GM12878 (cell line): ENCODE results near the gene NFAM1. TPM values are rescaled to one million over a fixed set of nuclear protein-coding genes. Genes with fewer than 3 reads are reported as not detected.

Experiments used
- ATAC-seq: fragments of 200-7000 bp; cut with Tn5 transposase; 3 replicates; pipeline ENCODE4 v1.9.1; 2020; ENCODE audit warnings: mild to moderate bottlenecking, moderate library complexity
- BruUV-seq: library from RNA; stranded (reverse); fragments of 400-500 nt; replicated peaks from 2 replicates; lab custom pipeline; 2021; lab: Mats Ljungman, UMichigan
- CTCF ChIA-PET: fragments of 300-600 bp; sonication (Branson Sonifier 250); formaldehyde crosslinking; extraction: SDS; loops from one replicate; lab custom pipeline; 2021; ENCODE audit warnings: inconsistent platforms; lab: Yijun Ruan, JAX
- POLR2A ChIA-PET: fragments of 350-600 bp; formaldehyde crosslinking; extraction: SDS; loops from one replicate; lab custom pipeline; 2021; ENCODE audit warnings: inconsistent platforms; lab: Charles Lee
- RAD21 ChIA-PET: fragments of 300-600 bp; sonication (Branson Sonifier 250); formaldehyde crosslinking; loops from one replicate; lab custom pipeline; 2023; ENCODE audit warnings: antibody characterized with exemption; ENCODE audit not compliant: unreplicated experiment; lab: Charles Lee
- SMC1A ChIA-PET: fragments of 300-600 bp; sonication (Branson Sonifier 250); formaldehyde crosslinking; loops from one replicate; lab custom pipeline; 2023; ENCODE audit not compliant: unreplicated experiment, uncharacterized antibody; lab: Charles Lee
- DNase-seq: peaks from one replicate; pipeline ENCODE4 v3.0.0-alpha.2; 2011; ENCODE audit warnings: low read depth, low spot score
- FAIRE-seq: peaks from 3 replicates; lab custom pipeline; 2011; peaks lifted over from hg19 to GRCh38; lab: Jason Lieb, UNC
- H2AFZ ChIP-seq: 2 replicates; pipeline ENCODE4 v1.6.0; 2011; ENCODE audit warnings: low read depth, low read length, control low read depth; ENCODE audit not compliant: control insufficient read depth
- H3K27ac ChIP-seq: 2 replicates; pipeline ENCODE4 v1.5.1; 2011; ENCODE audit warnings: control low read depth; ENCODE audit not compliant: control insufficient read depth, insufficient read depth
- H3K27me3 ChIP-seq, 2 experiments: replicated peaks in 1 of 2; 2 replicates each; pipeline versions ENCODE4 v1.6.0 to v1.6.1; 2011; ENCODE audit warnings: low read length in 1 of 2; ENCODE audit not compliant: control insufficient read depth in 2 of 2, insufficient read depth in 2 of 2
- H3K36me3 ChIP-seq, 2 experiments: 2 replicates each; pipeline ENCODE4 v1.5.1; 2011; ENCODE audit warnings: low read length in 1 of 2; ENCODE audit not compliant: control insufficient read depth in 2 of 2, insufficient read depth in 2 of 2
- H3K4me1 ChIP-seq: 2 replicates; pipeline ENCODE4 v1.6.1; 2011; ENCODE audit warnings: mild to moderate bottlenecking, low read length, moderate library complexity, mixed read lengths; ENCODE audit not compliant: control insufficient read depth, insufficient read depth
- H3K4me2 ChIP-seq: 2 replicates; pipeline ENCODE4 v1.6.0; 2011; ENCODE audit warnings: control low read depth; ENCODE audit not compliant: control insufficient read depth, insufficient read depth
- H3K4me3 ChIP-seq: fragments of 200-600 bp; sonication (generic); 2 replicates; pipeline ENCODE4 v1.5.1; 2016
- H3K79me2 ChIP-seq: 2 replicates; pipeline ENCODE4 v1.6.0; 2011; ENCODE audit warnings: low read length; ENCODE audit not compliant: control insufficient read depth, insufficient read depth
- H3K9ac ChIP-seq: 2 replicates; pipeline ENCODE4 v1.8.0; 2011; ENCODE audit warnings: low read length, control low read depth, mixed read lengths; ENCODE audit not compliant: control insufficient read depth, insufficient read depth
- H3K9me3 ChIP-seq: replicated peaks from 3 replicates; pipeline ENCODE4 v1.5.1; 2011; ENCODE audit warnings: mild to moderate bottlenecking, low read length; ENCODE audit not compliant: control insufficient read depth, insufficient read depth
- H4K20me1 ChIP-seq: 2 replicates; pipeline ENCODE4 v1.6.0; 2011; ENCODE audit not compliant: control insufficient read depth, insufficient read depth
- BACH1 ChIP-seq: fragments of 450-650 bp; IDR thresholded peaks from 2 replicates; pipeline ENCODE4 v1.6.1; 2017; ENCODE audit warnings: mild to moderate bottlenecking, borderline replicate concordance
- BMI1 ChIP-seq: fragments of 450-650 bp; IDR thresholded peaks from 2 replicates; pipeline ENCODE4 v1.6.1; 2016; ENCODE audit warnings: mild to moderate bottlenecking, moderate library complexity, borderline replicate concordance
- BRCA1 ChIP-seq: IDR thresholded peaks from 2 replicates; pipeline ENCODE4 v1.6.1; 2011; ENCODE audit warnings: low read depth, low read length, improper control_type of control experiment
- CHD2 ChIP-seq: IDR thresholded peaks from 2 replicates; pipeline ENCODE4 v1.6.1; 2011; ENCODE audit warnings: low read depth, low read length, improper control_type of control experiment, borderline replicate concordance
- EGR1 ChIP-seq, 2 experiments: IDR thresholded peaks; 1 replicate in 1 of 2; 2 replicates in 1 of 2; pipeline ENCODE4 v1.6.1; 2011 to 2012; ENCODE audit warnings: low read depth in 2 of 2, low read length in 2 of 2, borderline replicate concordance in 1 of 2, mild to moderate bottlenecking in 1 of 2, moderate library complexity in 1 of 2
- HCFC1 ChIP-seq: fragments of 150-350 bp; IDR thresholded peaks from 2 replicates; pipeline ENCODE4 v1.6.1; 2014; ENCODE audit warnings: low read length
- HDAC6 ChIP-seq: fragments of 200-600 bp; sonication (generic); IDR thresholded peaks from one replicate; pipeline ENCODE4 v1.8.0; 2017; ENCODE audit warnings: antibody characterized with exemption; ENCODE audit not compliant: unreplicated experiment
- JUNB ChIP-seq: IDR thresholded peaks from 2 replicates; pipeline ENCODE4 v1.6.1; 2016; ENCODE audit warnings: antibody characterized with exemption, mild to moderate bottlenecking
- NBN ChIP-seq: fragments of 450-650 bp; IDR thresholded peaks from 2 replicates; pipeline ENCODE4 v1.6.1; 2016
- PAX5 ChIP-seq: IDR thresholded peaks from 2 replicates; pipeline ENCODE4 v1.6.1; 2011; ENCODE audit warnings: low read depth, low read length, borderline replicate concordance
- PRDM15 ChIP-seq: fragments of 450-650 bp; formaldehyde crosslinking; IDR thresholded peaks from 2 replicates; pipeline ENCODE4 v1.4.0; 2020; ENCODE audit warnings: mild to moderate bottlenecking, moderate library complexity
- RAD21 ChIP-seq: IDR thresholded peaks from 2 replicates; pipeline ENCODE4 v1.6.1; 2011; ENCODE audit warnings: mild to moderate bottlenecking, low read depth, low read length, moderate library complexity; ENCODE audit not compliant: insufficient read depth
- RBBP5 ChIP-seq: fragments of 200-600 bp; sonication (generic); conservative IDR thresholded peaks from 2 replicates; pipeline ENCODE4 v1.6.1; 2016
- SIN3A ChIP-seq: IDR thresholded peaks from 2 replicates; pipeline ENCODE4 v1.6.1; 2012; ENCODE audit warnings: low read depth, low read length, improper control_type of control experiment
- SRF ChIP-seq, 2 experiments: IDR thresholded peaks; 2 replicates each; pipeline ENCODE4 v1.6.1; 2011; ENCODE audit warnings: low read depth in 2 of 2, low read length in 2 of 2, mild to moderate bottlenecking in 1 of 2, moderate library complexity in 1 of 2
- TARDBP ChIP-seq: IDR thresholded peaks from 2 replicates; pipeline ENCODE4 v1.6.1; 2016; ENCODE audit warnings: borderline replicate concordance
- TBL1XR1 ChIP-seq: IDR thresholded peaks from 2 replicates; pipeline ENCODE4 v1.6.1; 2012; ENCODE audit warnings: low read depth, low read length, improper control_type of control experiment
- TCF12 ChIP-seq: IDR thresholded peaks from 2 replicates; pipeline ENCODE4 v1.6.1; 2011; ENCODE audit warnings: low read depth, mild to moderate bottlenecking, low read length
- TCF3 ChIP-seq: IDR thresholded peaks from 2 replicates; pipeline ENCODE4 v1.6.1; 2012; ENCODE audit warnings: low read depth, mild to moderate bottlenecking, low read length, borderline replicate concordance; ENCODE audit not compliant: insufficient read depth
- ZSCAN29 ChIP-seq: fragments of 450-650 bp; IDR thresholded peaks from 2 replicates; pipeline ENCODE4 v1.6.1; 2017; ENCODE audit warnings: mild to moderate bottlenecking, moderate library complexity
- WGBS: methylation state at CpG from one replicate; pipeline ENCODE4 v1.1.6; 2016; ENCODE audit warnings: low lambda C conversion rate; ENCODE audit not compliant: insufficient replicate concordance, insufficient coverage; ENCODE audit errors: missing lambda C conversion rate; 5-methylcytosine and 5-hydroxymethylcytosine counted together
- in situ Hi-C: fragments of 300-500 bp; cut with MboI; formaldehyde crosslinking; loops from 9 replicates; pipeline ENCODE4 v1.14.3; 2018; ENCODE audit warnings: mixed read lengths
- intact Hi-C: fragments of 100-400 bp; cut with micrococcal nuclease; formaldehyde crosslinking; loops from one replicate; pipeline ENCODE4 v1.14.2; 2022; ENCODE audit not compliant: unreplicated experiment
- polyA plus RNA-seq, 11 experiments: library from polyadenylated mRNA; depleted of rRNA in 4 of 11; unstranded in 6 of 11; stranded (reverse) in 5 of 11; fragments of >200 nt; fragmentation: Nextera tagmentation in 4 of 11; fragmentation: Illumina TruSeq in 1 of 11; extraction: Ambion mirVana in 4 of 11; extraction: Trizol in 1 of 11; gene quantifications; 1 replicate in 1 of 11; 2 replicates in 10 of 11; pipeline versions ENCODE4 v1.2.1 to v1.2.3, GENCODE V29; 2011 to 2016; ENCODE audit warnings: inconsistent platforms in 2 of 11, missing spikeins in 2 of 11, low read depth in 1 of 11
- total RNA-seq, 4 experiments: library from RNA; depleted of rRNA in 3 of 4; stranded (reverse); fragments of >200 nt in 3 of 4; fragmentation: Illumina TruSeq in 1 of 4; extraction: Trizol in 1 of 4; gene quantifications; 2 replicates each; pipeline versions ENCODE4 v1.2.1 to v1.2.3, GENCODE V29; 2013 to 2021

NFAM1 gene
- total and polyA plus RNA-seq, 10 of the 15 experiments (the other 5 are each of a cell fraction or from before 2014, with no cell fraction given), result 0.13 to 1.3 (median 0.24) TPM; not detected in 3

GRCh38 chr22:42468841-42469240, 36.6 kb upstream of the NFAM1 start:
- H3K27ac ChIP-seq, result no peak overlapping the region
- no peaks in the 10 kb centered on the region for H3K79me2 ChIP-seq
- ChIA-PET POLR2A (no interaction called here), CTCF (no interaction called here), RAD21 (no interaction called here), SMC1A (no interaction called here)
- ATAC-seq (no peak), DNase-seq (no peak), FAIRE-seq (no peak)
- no peaks in the 10 kb centered on the region for H4K20me1 ChIP-seq
- no peaks in the 10 kb centered on the region for H3K4me1 ChIP-seq
- in situ Hi-C loops (no loop called here), intact Hi-C loops (no loop called here)
- 0 out of 4 replicates have a peak, but pooled peaks cover 1 to 4% of the 10 kb centered on the region in 2 experiments for H3K27me3 ChIP-seq
- H3K9ac ChIP-seq, result no peak overlapping the region
- TF ChIP-seq HCFC1 (no peak), PRDM15 (CRISPR knock-in tag) (no peak), JUNB (no peak), BACH1 (no peak), NBN (no peak), HDAC6 (no peak), BMI1 (no peak), EGR1 (IDR thresholded peaks at IDR 0.05; ENCODE audit: borderline replicate concordance in 1 of 2, low read depth in 2 of 2, low read length in 2 of 2) (no peak), TCF3 (no peak), CHD2 (no peak), TCF12 (no peak), RBBP5 (no peak), SIN3A (no peak), SRF (IDR thresholded peaks at IDR 0.05; ENCODE audit: low read depth in 2 of 2, low read length in 2 of 2) (no peak), PAX5 (no peak), TBL1XR1 (no peak), RAD21 (no peak), TARDBP (no peak), BRCA1 (no peak), ZSCAN29 (no peak)
- no peaks in the 10 kb centered on the region for H3K9me3 ChIP-seq
- H3K4me3 ChIP-seq, result no peak overlapping the region
- no peak overlapping the region for H3K4me2 ChIP-seq
- H3K36me3 ChIP-seq, result no peaks in the 10 kb centered on the region
- 55% methylated on average over 2 of the region's 2 CpGs for WGBS
- no TSS peak for BruUV-seq
- H2AFZ ChIP-seq, result no peak overlapping the region
